Adipocyte (in vitro differentiated cells): ENCODE measurements around the gene CRACDL.

ENCODE experiments used
- DNase-seq: peaks from one replicate; pipeline ENCODE4 v3.0.0-alpha.2; 2015; ENCODE audit warnings: low read depth
- H3K27me3 ChIP-seq: replicated peaks from 2 replicates; pipeline ENCODE4 v1.7.0; 2013; ENCODE audit warnings: mild to moderate bottlenecking, low read length, moderate library complexity; ENCODE audit not compliant: control insufficient read depth, insufficient read depth
- H3K36me3 ChIP-seq: 2 replicates; pipeline ENCODE4 v1.7.0; 2013; ENCODE audit warnings: low read length, mild to moderate bottlenecking, moderate library complexity; ENCODE audit not compliant: control insufficient read depth, insufficient read depth, severe bottlenecking
- H3K4me1 ChIP-seq: 2 replicates; pipeline ENCODE4 v1.7.0; 2013; ENCODE audit warnings: mild to moderate bottlenecking, low read length, moderate library complexity; ENCODE audit not compliant: control insufficient read depth, insufficient read depth
- H3K4me3 ChIP-seq: 2 replicates; pipeline ENCODE4 v1.7.0; 2013; ENCODE audit warnings: mild to moderate bottlenecking, low read length, moderate library complexity
- H3K9ac ChIP-seq: 2 replicates; pipeline ENCODE4 v1.7.0; 2013; ENCODE audit warnings: mild to moderate bottlenecking, low read length, moderate library complexity
- H3K9me3 ChIP-seq: 2 replicates; pipeline ENCODE4 v1.7.0; 2013; ENCODE audit warnings: mild to moderate bottlenecking, low read length, moderate library complexity; ENCODE audit not compliant: control insufficient read depth

Gene CRACDL

GRCh38 chr2:98805412-98806171, 130.4 kb downstream of the CRACDL start:
- H3K9ac ChIP-seq: no peak overlapping the region
- peaks cover 12% of the 10 kb centered on the region for H3K4me1 ChIP-seq
- DNase-seq: peak; percentile 85
- no peaks in the 10 kb centered on the region for H3K36me3 ChIP-seq
- no peaks in the 10 kb centered on the region for H3K9me3 ChIP-seq
- no peak overlapping the region for H3K4me3 ChIP-seq
- peaks cover 37% of the 10 kb centered on the region for H3K27me3 ChIP-seq

GRCh38 chr2:98804736-98805135, 131.3 kb downstream of the CRACDL start:
- Histone ChIP-seq H3K27me3 (peaks cover 38% of the 10 kb centered on the region), H3K36me3 (no peaks in the 10 kb centered on the region), H3K9ac (no peak overlapping the region), H3K9me3 (no peaks in the 10 kb centered on the region), H3K4me3 (no peak overlapping the region), H3K4me1 (peaks cover 12% of the 10 kb centered on the region)
- DNase-seq: no peak

DNA sequence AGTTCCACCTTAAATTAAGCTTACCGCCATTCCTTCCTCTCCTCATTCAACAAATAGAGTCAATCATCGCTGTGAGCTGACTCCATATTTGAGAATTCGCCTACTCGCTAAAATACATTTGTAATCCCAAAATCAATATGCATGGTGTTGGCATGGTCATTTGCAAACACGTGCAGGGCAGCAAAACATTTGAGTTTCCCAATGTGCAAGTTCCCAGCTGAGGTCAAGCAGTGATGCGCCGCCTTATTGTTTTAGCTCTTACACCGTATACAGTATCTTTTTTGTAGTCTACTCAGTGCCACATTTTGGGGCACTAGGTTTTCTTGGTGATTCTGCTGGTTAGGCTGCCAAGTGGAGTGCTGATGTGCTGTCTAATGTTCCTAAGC, 131.8 kb downstream of the CRACDL start:
- no peak overlapping the region for H3K9ac ChIP-seq
- H3K4me3 ChIP-seq: no peak overlapping the region
- DNase-seq: no peak
- H3K4me1 ChIP-seq: peaks cover 12% of the 10 kb centered on the region
- peaks cover 38% of the 10 kb centered on the region for H3K27me3 ChIP-seq
- H3K36me3 ChIP-seq: no peaks in the 10 kb centered on the region
- no peaks in the 10 kb centered on the region for H3K9me3 ChIP-seq

- no peaks in the 10 kb centered on the region for H3K36me3 ChIP-seq
- peaks cover 35% of the 10 kb centered on the region for H3K27me3 ChIP-seq
- no peaks in the 10 kb centered on the region for H3K9me3 ChIP-seq
- H3K4me1 ChIP-seq: peaks cover 12% of the 10 kb centered on the region
- DNase-seq: no peak
- no peak overlapping the region for H3K4me3 ChIP-seq
- H3K9ac ChIP-seq: no peak overlapping the region
Observed at GRCh38 chr2:98803405-98804264, 132.4 kb downstream of the CRACDL start.

- H3K27me3 ChIP-seq: peaks cover 41% of the 10 kb centered on the region
- no peak overlapping the region for H3K9ac ChIP-seq
- no peaks in the 10 kb centered on the region for H3K36me3 ChIP-seq
- H3K4me3 ChIP-seq: no peak overlapping the region
- H3K9me3 ChIP-seq: no peaks in the 10 kb centered on the region
- H3K4me1 ChIP-seq: peaks cover 12% of the 10 kb centered on the region
- DNase-seq: no peak
Observed at GRCh38 chr2:98802344-98802743, 133.7 kb downstream of the CRACDL start.

- DNase-seq: no peak
- Histone ChIP-seq H3K36me3 (no peaks in the 10 kb centered on the region), H3K27me3 (peaks cover 45% of the 10 kb centered on the region), H3K4me3 (no peak overlapping the region), H3K9ac (no peak overlapping the region), H3K4me1 (peaks cover 12% of the 10 kb centered on the region), H3K9me3 (no peaks in the 10 kb centered on the region)
Observed at GRCh38 chr2:98801921-98802321, 134.1 kb downstream of the CRACDL start.

- no peak for DNase-seq
- H3K9me3 ChIP-seq: no peaks in the 10 kb centered on the region
- H3K4me1 ChIP-seq: peaks cover 8% of the 10 kb centered on the region
- no peaks in the 10 kb centered on the region for H3K36me3 ChIP-seq
- H3K27me3 ChIP-seq: peaks cover 49% of the 10 kb centered on the region
- no peak overlapping the region for H3K9ac ChIP-seq
- H3K4me3 ChIP-seq: no peak overlapping the region
Observed at GRCh38 chr2:98801286-98801685, 134.7 kb downstream of the CRACDL start.

- no peak for DNase-seq
- no peak overlapping the region for H3K4me3 ChIP-seq
- no peak overlapping the region for H3K9ac ChIP-seq
- peaks cover 49% of the 10 kb centered on the region for H3K27me3 ChIP-seq
- no peaks in the 10 kb centered on the region for H3K36me3 ChIP-seq
- H3K4me1 ChIP-seq: peaks cover under 1% of the 10 kb centered on the region
- no peaks in the 10 kb centered on the region for H3K9me3 ChIP-seq
Observed at GRCh38 chr2:98800330-98801064, 135.5 kb downstream of the CRACDL start.

- H3K9me3 ChIP-seq: no peaks in the 10 kb centered on the region
- H3K27me3 ChIP-seq: peaks cover 49% of the 10 kb centered on the region
- H3K4me3 ChIP-seq: no peak overlapping the region
- DNase-seq: no peak
- no peaks in the 10 kb centered on the region for H3K4me1 ChIP-seq
- no peaks in the 10 kb centered on the region for H3K36me3 ChIP-seq
- H3K9ac ChIP-seq: no peak overlapping the region
Observed at GRCh38 chr2:98799375-98800329, 136.4 kb downstream of the CRACDL start.

- DNase-seq: no peak
- no peaks in the 10 kb centered on the region for H3K36me3 ChIP-seq
- no peaks in the 10 kb centered on the region for H3K9me3 ChIP-seq
- H3K27me3 ChIP-seq: peaks cover 58% of the 10 kb centered on the region
- no peak overlapping the region for H3K9ac ChIP-seq
- H3K4me3 ChIP-seq: no peak overlapping the region
- H3K4me1 ChIP-seq: no peaks in the 10 kb centered on the region
Observed at GRCh38 chr2:98796775-98797544, 139.1 kb downstream of the CRACDL start.
